Immature natural killer cell (primary cell): ENCODE data around the gene USP49. TPM values are rescaled to one million over a fixed set of nuclear protein-coding genes. Genes with fewer than 3 reads are reported as not detected.

Experiments used
- polyA plus RNA-seq, 3 donors: library from polyadenylated mRNA; unstranded; fragments of 300-500 nt; fragmentation: Illumina TruSeq; gene quantifications; one replicate each; pipeline ENCODE4 v1.2.3, GENCODE V29; 2021

Gene USP49
- polyA plus RNA-seq, 3 donors from 2014 or later: 0.22 to 0.94 (median 0.62) TPM

Other genes starting within 250 kb of the USP49 start
- gene TFEB, start 159.8 kb downstream of the USP49 start, polyA plus RNA-seq: 10 to 100 TPM; 18.9 to 62.3 (median 23.9) TPM
- not detected for gene PGC, start 148.0 kb downstream of the USP49 start, polyA plus RNA-seq
- gene FRS3, start 115.5 kb downstream of the USP49 start, polyA plus RNA-seq: 1 to 10 TPM in 1 of 3 donors, under 1 TPM in 1, not detected in 1; 0.80 to 2.1 TPM
- not detected for gene PRICKLE4, start 114.6 kb downstream of the USP49 start, polyA plus RNA-seq
- gene TOMM6, start 107.7 kb downstream of the USP49 start, polyA plus RNA-seq: 100 to 1,000 TPM; 291 to 367 (median 304) TPM
- 10 to 100 TPM in 2 of 3 donors, 1 to 10 TPM in 1; 5.9 to 11.5 (median 11.2) TPM for gene MED20, start 25.8 kb upstream of the USP49 start, polyA plus RNA-seq
- gene BYSL, start 26.1 kb upstream of the USP49 start, polyA plus RNA-seq: 10 to 100 TPM; 10.1 to 16.5 (median 15.9) TPM
- 1,000 to 10,000 TPM in 2 of 3 donors, 100 to 1,000 TPM in 1; 782 to 1,087 (median 1,041) TPM for gene CCND3, start 46.4 kb upstream of the USP49 start, polyA plus RNA-seq
- 10 to 100 TPM in 2 of 3 donors, 1 to 10 TPM in 1; 8.5 to 23.0 (median 14.6) TPM for gene TAF8, start 155.1 kb upstream of the USP49 start, polyA plus RNA-seq
- gene C6orf132, start 247.2 kb upstream of the USP49 start, polyA plus RNA-seq: under 1 TPM in 2 of 3 donors, not detected in 1; 0.06 to 0.10 TPM